ENCODE results near the gene PLA2G6. TPM values are rescaled to one million over a fixed set of nuclear protein-coding genes. Genes with fewer than 3 reads are reported as not detected.
A peak's percentile ranks its signal among the peaks of the same experiment; 100 is the strongest.

Gene PLA2G6
- total RNA-seq, 1 experiment from 2014 or later: 29.9 TPM

GRCh38 chr22:38080850-38081635 is 100.6 kb downstream of the PLA2G6 start (continued):
- TF ChIP-seq, protein P1, sequence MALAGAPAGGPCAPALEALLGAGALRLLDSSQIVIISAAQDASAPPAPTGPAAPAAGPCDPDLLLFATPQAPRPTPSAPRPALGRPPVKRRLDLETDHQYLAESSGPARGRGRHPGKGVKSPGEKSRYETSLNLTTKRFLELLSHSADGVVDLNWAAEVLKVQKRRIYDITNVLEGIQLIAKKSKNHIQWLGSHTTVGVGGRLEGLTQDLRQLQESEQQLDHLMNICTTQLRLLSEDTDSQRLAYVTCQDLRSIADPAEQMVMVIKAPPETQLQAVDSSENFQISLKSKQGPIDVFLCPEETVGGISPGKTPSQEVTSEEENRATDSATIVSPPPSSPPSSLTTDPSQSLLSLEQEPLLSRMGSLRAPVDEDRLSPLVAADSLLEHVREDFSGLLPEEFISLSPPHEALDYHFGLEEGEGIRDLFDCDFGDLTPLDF (CRISPR knock-in tag; IDR thresholded peaks at IDR 0.05): peak; percentile 95
- TF ChIP-seq GTF2I (CRISPR knock-in tag; conservative IDR thresholded peaks at IDR 0.05) (no peak), ETV6 (CRISPR knock-in tag; IDR thresholded peaks at IDR 0.05) (peak; percentile 97), RORB (CRISPR knock-in tag; IDR thresholded peaks at IDR 0.05) (no peak), EMX1 (CRISPR knock-in tag; IDR thresholded peaks at IDR 0.05) (no peak), ZNF232 (CRISPR knock-in tag; IDR thresholded peaks at IDR 0.05) (peak; percentile 95), TP53 (CRISPR knock-in tag; IDR thresholded peaks at IDR 0.05) (peak; percentile 98), NR3C1 (CRISPR knock-in tag; conservative IDR thresholded peaks at IDR 0.05; ENCODE audit: low read depth) (no peak), ZSCAN18 (CRISPR knock-in tag; IDR thresholded peaks at IDR 0.05) (no peak), GRHL2 (CRISPR knock-in tag; IDR thresholded peaks at IDR 0.05; ENCODE audit: insufficient replicate concordance, severe bottlenecking) (no peak), ZNF317 (CRISPR knock-in tag; IDR thresholded peaks at IDR 0.05; ENCODE audit: borderline replicate concordance, low read depth) (peak; percentile 71; the same call in 1 of the 2 replicates), CTCF (IDR thresholded peaks at IDR 0.05) (no peak), OVOL2 (CRISPR knock-in tag; IDR thresholded peaks at IDR 0.05; ENCODE audit: borderline replicate concordance) (no peak), NFATC4 (CRISPR knock-in tag; IDR thresholded peaks at IDR 0.05) (no peak), CREB1 (CRISPR knock-in tag; IDR thresholded peaks at IDR 0.05) (peak; percentile 97), KAT7 (CRISPR knock-in tag; IDR thresholded peaks at IDR 0.05; ENCODE audit: borderline replicate concordance) (no peak), FOXK1 (CRISPR knock-in tag; IDR thresholded peaks at IDR 0.05) (peak; percentile 93), SMAD4 (CRISPR knock-in tag; IDR thresholded peaks at IDR 0.05) (peak; percentile 89), TEAD1 (CRISPR knock-in tag; IDR thresholded peaks at IDR 0.05) (peak; percentile 96), JAZF1 (CRISPR knock-in tag; IDR thresholded peaks at IDR 0.05) (no peak), GABPB1 (CRISPR knock-in tag; IDR thresholded peaks at IDR 0.05) (no peak), MXD4 (CRISPR knock-in tag; IDR thresholded peaks at IDR 0.05; ENCODE audit: borderline replicate concordance) (no peak), STAT6 (CRISPR knock-in tag; conservative IDR thresholded peaks at IDR 0.05; ENCODE audit: low read depth) (peak; percentile 75; the same call in 1 of the 2 replicates)
- TF ChIP-seq, protein P2, sequence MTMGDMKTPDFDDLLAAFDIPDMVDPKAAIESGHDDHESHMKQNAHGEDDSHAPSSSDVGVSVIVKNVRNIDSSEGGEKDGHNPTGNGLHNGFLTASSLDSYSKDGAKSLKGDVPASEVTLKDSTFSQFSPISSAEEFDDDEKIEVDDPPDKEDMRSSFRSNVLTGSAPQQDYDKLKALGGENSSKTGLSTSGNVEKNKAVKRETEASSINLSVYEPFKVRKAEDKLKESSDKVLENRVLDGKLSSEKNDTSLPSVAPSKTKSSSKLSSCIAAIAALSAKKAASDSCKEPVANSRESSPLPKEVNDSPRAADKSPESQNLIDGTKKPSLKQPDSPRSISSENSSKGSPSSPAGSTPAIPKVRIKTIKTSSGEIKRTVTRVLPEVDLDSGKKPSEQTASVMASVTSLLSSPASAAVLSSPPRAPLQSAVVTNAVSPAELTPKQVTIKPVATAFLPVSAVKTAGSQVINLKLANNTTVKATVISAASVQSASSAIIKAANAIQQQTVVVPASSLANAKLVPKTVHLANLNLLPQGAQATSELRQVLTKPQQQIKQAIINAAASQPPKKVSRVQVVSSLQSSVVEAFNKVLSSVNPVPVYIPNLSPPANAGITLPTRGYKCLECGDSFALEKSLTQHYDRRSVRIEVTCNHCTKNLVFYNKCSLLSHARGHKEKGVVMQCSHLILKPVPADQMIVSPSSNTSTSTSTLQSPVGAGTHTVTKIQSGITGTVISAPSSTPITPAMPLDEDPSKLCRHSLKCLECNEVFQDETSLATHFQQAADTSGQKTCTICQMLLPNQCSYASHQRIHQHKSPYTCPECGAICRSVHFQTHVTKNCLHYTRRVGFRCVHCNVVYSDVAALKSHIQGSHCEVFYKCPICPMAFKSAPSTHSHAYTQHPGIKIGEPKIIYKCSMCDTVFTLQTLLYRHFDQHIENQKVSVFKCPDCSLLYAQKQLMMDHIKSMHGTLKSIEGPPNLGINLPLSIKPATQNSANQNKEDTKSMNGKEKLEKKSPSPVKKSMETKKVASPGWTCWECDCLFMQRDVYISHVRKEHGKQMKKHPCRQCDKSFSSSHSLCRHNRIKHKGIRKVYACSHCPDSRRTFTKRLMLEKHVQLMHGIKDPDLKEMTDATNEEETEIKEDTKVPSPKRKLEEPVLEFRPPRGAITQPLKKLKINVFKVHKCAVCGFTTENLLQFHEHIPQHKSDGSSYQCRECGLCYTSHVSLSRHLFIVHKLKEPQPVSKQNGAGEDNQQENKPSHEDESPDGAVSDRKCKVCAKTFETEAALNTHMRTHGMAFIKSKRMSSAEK (CRISPR knock-in tag; IDR thresholded peaks at IDR 0.05; ENCODE audit: borderline replicate concordance): no peak
- TF ChIP-seq, protein P3, sequence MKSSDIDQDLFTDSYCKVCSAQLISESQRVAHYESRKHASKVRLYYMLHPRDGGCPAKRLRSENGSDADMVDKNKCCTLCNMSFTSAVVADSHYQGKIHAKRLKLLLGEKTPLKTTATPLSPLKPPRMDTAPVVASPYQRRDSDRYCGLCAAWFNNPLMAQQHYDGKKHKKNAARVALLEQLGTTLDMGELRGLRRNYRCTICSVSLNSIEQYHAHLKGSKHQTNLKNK (CRISPR knock-in tag; IDR thresholded peaks at IDR 0.05): no peak
- TF ChIP-seq, protein P4, sequence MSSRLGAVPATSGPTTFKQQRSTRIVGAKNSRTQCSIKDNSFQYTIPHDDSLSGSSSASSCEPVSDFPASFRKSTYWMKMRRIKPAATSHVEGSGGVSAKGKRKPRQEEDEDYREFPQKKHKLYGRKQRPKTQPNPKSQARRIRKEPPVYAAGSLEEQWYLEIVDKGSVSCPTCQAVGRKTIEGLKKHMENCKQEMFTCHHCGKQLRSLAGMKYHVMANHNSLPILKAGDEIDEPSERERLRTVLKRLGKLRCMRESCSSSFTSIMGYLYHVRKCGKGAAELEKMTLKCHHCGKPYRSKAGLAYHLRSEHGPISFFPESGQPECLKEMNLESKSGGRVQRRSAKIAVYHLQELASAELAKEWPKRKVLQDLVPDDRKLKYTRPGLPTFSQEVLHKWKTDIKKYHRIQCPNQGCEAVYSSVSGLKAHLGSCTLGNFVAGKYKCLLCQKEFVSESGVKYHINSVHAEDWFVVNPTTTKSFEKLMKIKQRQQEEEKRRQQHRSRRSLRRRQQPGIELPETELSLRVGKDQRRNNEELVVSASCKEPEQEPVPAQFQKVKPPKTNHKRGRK (CRISPR knock-in tag; IDR thresholded peaks at IDR 0.05; ENCODE audit: borderline replicate concordance): no peak
